8988T (cell line): ENCODE measurements around the gene CEP192.
"Not testable (repeated sequence)": the region's sequence is repeated elsewhere in the genome, so short reads cannot be mapped to it uniquely, and the experiment has no call there.

Source experiments
- DNase-seq: peaks from one replicate; pipeline ENCODE4 v3.0.0; 2011

The CEP192 gene

GRCh38 chr18:12995424-12995823, 4.3 kb downstream of the CEP192 start:
- no peak for DNase-seq

- DNase-seq: no peak
Measured at GRCh38 chr18:12995952-12996477, 4.9 kb downstream of the CEP192 start.

DNA sequence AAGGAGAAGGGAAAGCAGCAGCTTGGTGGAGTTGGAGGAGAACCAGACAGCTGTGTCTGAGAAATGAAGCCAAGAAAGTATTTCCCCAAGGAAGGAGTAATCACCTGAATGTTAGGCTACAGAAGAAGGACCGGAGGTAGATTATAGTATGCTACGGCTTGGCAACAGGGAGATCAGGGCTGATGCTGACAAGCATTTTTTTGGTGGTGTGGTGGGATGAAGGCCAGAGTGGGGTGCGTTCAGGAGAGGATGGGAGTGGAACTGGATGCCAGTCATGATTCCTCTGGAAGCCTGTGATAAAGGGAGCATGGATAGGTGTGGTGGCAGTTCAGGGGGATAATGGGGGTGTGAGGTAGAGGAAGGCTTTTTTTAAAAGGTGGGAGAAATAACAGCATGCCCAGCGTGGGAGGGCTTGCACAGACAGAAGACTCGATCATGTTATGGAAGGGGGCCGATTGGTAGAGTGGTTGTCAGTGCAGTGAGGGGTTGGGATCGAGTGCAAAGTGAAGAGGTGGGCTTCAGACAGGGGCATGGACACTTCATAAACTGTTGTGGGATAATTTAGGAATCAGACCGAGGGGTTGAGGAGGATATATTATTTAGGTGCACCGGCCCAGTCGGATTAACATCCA, 5.6 kb downstream of the CEP192 start:
- DNase-seq: no peak

DNA sequence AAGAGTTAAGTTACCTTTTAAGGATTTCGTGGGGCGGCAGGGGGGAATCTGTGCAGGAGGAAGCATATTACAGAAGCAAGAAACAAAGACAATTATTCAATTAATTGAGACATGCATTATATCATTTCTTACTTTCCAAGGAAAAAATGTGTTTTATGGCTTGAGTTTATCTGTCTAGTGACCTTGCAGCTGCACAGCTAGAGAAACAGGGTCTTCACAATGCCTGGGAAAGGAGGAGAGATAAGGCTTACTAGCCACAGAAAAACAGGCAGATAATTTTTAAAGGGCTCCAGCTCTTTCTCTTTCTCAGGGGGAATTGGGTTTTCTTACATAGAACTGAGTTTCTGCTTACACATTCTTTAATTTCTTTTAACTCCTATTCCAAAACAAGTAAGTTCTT, 6.2 kb downstream of the CEP192 start:
- not testable (repeated sequence) for DNase-seq

DNA sequence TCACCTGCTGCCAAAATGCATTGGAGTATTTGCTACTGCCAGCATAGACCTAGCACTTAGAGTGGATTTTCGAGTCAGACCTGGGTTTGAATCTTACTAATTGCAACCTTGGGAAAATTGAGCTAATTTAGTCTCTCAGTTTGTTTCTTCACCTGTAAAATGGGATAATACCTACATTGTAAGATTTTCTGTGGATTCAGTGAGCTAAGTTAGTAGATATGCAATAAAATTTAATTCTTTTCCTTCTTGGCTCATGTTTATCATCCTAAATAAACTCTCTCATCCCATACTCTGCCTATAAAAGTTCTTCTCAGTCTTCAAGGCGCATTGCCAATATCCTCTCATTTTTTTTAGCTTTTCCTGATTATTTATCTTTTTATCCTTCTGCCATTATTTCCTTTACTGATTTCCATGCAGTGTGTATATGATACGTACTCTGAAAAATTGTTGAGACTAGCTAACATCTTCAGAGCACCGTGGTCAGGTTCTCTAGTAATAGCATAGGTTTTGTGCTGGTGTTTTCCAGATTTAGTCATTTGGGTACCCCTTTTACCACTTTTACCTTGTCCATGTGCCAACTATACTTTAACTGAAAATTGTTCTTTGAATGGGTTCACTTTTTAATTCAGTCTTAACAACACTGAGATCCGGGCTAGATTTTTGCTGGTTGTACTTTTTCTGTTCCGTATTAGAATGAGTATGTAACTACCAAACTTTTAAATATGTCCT, 7.3 kb downstream of the CEP192 start:
- DNase-seq: no peak

- DNase-seq: peak; percentile 49
Measured at GRCh38 chr18:13003466-13003896, 12.3 kb downstream of the CEP192 start.

DNA sequence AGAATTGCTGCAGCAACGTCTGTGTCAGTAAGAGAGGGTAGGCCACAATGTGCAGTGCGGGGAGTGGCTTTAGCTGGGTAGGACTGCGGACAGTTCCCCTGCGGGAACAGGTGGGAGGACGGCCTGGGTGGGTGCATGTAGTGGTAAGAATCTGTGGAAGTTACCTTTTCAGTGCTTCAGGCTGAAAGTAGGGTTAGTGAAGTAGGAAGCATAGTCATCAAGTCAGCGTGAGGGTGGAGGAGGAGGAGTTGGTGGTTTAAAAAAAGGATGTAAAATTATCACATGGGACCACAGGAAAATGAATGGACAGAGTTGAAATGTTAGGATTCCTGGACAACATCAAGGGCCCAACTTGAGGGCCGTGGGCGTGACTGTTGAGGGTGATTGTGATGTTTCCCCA, 13.2 kb downstream of the CEP192 start:
- DNase-seq: no peak

- DNase-seq: no peak
Measured at GRCh38 chr18:13005289-13005688, 14.1 kb downstream of the CEP192 start.

- DNase-seq: no peak
Measured at GRCh38 chr18:13006531-13007247, 15.5 kb downstream of the CEP192 start.

GRCh38 chr18:13007248-13007560, 16.0 kb downstream of the CEP192 start:
- DNase-seq: no peak

DNA sequence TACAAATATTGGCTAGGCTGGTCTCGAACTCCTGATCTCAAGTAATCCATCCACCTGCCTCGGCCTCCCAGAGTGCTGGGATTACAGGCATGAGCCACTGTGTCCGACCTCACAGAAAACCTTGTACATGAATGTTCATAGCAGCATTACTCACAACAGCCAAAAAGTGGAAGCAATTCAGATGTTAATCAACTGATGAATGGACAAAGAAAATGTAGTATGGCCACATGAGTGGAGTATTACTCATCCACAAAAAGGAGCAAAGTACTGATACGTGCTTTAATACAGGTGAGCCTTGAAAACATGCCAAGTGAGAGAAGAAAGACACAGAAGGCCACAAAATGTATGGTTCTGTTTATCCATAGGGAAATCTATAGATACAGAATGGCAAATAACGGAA, 20.6 kb downstream of the CEP192 start:
- DNase-seq: no peak

GRCh38 chr18:13014232-13014631, 23.1 kb downstream of the CEP192 start:
- no peak for DNase-seq

DNA sequence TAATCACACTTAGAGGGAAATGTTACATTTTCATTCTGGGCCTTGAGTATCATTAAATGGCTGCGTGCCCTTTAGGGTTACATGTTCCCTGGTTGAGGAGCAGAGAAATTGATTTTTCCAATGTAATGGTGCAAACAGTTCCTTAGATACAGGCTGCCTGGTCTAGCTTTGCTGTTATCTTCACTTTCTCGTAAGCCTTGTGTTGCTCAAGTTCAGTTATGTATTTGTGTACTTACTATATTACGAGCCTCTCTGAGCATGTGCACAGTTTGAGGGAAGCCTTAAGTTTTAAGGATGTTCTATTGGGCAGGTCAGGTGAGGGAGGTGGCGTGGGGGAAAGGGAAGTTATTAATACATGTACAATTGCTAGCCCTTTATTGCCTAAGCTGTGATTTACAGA, 23.7 kb downstream of the CEP192 start:
- DNase-seq: no peak

GRCh38 chr18:13017247-13017875, 26.2 kb downstream of the CEP192 start:
- no peak for DNase-seq

GRCh38 chr18:13018374-13018773, 27.2 kb downstream of the CEP192 start:
- no peak for DNase-seq

GRCh38 chr18:13019301-13019700, 28.1 kb downstream of the CEP192 start:
- DNase-seq: no peak

DNA sequence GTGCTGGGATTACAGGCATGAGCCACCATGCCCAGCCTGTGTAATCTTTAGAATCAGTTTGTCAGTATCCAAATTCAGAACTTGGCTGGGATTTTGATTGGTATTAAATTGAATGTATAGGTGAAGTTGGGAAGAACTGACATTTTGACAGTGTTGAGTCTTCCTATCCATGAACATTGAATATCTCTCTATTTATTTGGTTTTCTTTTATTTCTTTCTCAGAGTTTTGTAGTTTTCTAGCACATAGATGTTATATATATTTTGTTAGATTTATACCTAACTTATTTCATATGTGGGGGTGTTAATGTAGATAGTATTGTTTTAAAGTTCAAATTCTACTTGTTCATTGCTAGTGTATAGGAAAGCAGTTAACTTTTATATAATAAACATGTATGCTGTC, 31.5 kb downstream of the CEP192 start:
- DNase-seq: no peak

DNA sequence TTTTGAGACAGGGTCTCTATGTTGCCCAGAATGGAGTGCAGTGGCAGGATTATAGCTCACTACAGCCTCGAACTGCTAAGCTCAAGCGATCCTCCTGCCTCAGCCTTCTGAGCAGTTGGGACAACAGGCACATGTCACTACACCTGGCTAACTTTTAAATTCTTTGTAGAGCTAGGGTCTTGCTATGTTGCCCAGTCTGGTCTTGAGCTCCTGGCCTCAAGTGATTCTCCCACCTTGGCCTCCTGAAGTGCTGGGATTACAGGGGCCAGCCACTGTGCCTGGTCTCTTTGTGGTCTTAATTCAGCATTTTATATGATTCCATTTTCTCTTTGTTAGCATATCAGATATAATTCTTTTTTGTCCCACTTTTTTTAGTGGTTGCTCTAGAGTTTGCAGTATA, 34.1 kb downstream of the CEP192 start:
- DNase-seq: no peak

GRCh38 chr18:13026583-13027270, 35.6 kb downstream of the CEP192 start:
- DNase-seq: no peak

DNA sequence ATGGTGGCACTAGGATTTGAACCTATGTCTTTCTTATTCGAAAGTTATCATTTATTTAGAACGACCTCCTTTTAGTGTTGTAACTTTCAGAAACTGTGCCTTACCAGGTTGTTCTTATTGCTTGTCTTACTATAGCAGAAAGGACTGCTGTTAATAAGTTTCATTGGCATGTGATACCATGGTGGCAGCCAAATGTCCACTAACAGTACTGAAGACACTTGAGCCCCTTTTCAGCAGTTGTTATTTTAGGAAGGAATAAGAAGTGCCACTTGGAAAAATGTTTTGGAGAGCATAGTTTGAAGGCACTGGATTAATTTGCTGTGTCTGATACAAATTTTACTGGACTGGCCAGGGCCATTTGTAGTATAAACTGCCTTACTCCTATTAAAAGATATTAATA, 37.7 kb downstream of the CEP192 start:
- DNase-seq: no peak

DNA sequence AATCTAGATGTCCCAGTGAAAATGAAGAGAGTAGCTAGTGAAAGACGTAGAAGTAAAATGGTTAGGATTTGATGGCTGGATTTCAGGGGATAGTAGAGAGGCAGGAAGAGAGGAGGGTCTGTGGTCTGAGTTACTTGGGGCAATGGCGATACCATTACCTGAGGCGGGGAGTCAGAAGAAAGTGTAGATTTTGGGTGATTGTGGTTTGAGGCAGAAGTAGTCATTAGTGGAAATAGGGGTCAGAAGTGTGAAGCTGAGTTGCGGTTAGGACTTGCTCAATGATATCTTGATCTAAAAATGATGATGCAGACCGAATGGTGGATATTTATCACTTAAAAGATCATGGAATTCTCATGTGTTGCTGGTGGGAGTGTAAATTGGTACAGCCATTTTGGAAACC, 41.0 kb downstream of the CEP192 start:
- DNase-seq: no peak

DNA sequence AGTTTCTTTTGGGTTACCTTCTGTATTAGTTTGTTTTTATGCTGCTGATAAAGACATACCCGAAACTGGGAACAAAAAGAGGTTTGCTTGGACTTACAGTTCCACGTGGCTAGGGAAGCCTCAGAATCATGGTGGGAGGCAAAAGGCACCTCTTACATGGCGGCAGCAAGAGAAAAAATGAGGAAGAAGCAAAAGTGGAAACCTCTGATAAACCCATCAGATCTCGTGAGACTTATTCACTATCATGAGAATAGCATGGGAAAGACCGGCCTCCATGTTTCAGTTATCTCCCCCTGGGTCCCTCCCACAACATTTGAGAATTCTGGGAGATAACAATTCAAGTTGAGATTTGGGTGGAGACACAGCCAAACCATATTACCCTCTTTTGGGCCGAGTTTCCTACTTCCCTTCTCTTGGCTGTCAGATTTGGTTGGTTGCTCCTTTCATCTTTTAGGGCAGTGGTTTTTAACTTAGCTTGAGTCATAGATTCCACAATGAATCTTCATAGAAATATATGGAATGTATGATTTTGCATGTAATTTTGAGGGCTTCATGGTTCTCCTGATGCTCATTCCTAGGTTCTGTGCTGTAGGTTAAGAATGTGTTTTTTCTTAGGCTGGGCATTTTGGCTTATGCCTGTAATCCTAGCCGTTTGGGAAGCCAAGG, 44.2 kb downstream of the CEP192 start:
- DNase-seq: no peak
